ENCODE data around the gene LURAP1L.

The LURAP1L gene

DNA sequence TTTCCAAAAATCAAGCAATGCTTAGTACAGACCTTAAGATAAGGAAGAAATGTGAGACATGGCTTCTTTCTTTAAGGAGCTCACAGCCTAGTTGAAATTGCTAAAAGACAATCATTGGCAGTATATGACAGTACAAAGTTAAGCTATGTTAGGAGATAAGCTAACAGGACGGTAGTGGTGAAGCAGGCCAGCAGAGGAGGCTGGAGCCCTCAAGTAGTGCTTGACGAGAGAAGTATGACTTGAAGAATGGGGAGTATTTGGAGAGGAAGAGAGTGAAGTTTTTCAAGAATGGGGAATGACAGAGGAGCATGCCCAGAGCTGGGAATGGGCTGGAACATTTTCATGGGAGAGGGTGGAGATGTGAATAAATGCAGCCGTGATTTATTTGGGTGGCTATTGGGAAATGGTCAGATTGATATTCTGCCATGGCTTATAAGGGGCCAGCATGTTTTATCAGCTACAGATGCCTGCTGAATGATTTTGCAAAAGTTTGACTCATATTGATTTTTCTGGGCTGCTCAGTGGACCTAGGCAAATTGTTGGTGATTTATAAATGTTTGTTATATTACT, 43.7 kb downstream of the LURAP1L start:
- TF ChIP-seq, protein P1, sequence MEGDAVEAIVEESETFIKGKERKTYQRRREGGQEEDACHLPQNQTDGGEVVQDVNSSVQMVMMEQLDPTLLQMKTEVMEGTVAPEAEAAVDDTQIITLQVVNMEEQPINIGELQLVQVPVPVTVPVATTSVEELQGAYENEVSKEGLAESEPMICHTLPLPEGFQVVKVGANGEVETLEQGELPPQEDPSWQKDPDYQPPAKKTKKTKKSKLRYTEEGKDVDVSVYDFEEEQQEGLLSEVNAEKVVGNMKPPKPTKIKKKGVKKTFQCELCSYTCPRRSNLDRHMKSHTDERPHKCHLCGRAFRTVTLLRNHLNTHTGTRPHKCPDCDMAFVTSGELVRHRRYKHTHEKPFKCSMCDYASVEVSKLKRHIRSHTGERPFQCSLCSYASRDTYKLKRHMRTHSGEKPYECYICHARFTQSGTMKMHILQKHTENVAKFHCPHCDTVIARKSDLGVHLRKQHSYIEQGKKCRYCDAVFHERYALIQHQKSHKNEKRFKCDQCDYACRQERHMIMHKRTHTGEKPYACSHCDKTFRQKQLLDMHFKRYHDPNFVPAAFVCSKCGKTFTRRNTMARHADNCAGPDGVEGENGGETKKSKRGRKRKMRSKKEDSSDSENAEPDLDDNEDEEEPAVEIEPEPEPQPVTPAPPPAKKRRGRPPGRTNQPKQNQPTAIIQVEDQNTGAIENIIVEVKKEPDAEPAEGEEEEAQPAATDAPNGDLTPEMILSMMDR (IDR thresholded peaks at IDR 0.05; ENCODE audit: poor library complexity, severe bottlenecking): no peak
- peaks cover 43% of the 10 kb centered on the region for H3K4me1 ChIP-seq (ENCODE audit: insufficient read depth, poor library complexity, severe bottlenecking)
- ATAC-seq (ENCODE audit: low read depth): no peak

GRCh38 chr9:12819436-12820185, 44.8 kb downstream of the LURAP1L start:
- ATAC-seq (ENCODE audit: low read depth): no peak
- H3K4me3 ChIP-seq (ENCODE audit: severe bottlenecking): no peak overlapping the region
- H3K4me1 ChIP-seq (ENCODE audit: insufficient read depth, poor library complexity, severe bottlenecking): peaks cover 37% of the 10 kb centered on the region
- no peak overlapping the region for H3K27ac ChIP-seq (ENCODE audit: poor library complexity, severe bottlenecking)
- no peaks in the 10 kb centered on the region for H3K9me3 ChIP-seq (ENCODE audit: severe bottlenecking)
- H3K36me3 ChIP-seq (ENCODE audit: low read depth): no peaks in the 10 kb centered on the region
- TF ChIP-seq, protein P1 (IDR thresholded peaks at IDR 0.05; ENCODE audit: poor library complexity, severe bottlenecking): peak; percentile 32
- H3K27me3 ChIP-seq (ENCODE audit: insufficient read depth, poor library complexity, severe bottlenecking): no peaks in the 10 kb centered on the region
- no peak for DNase-seq (ENCODE audit: low spot score)

More for the DNA sequence above, 43.7 kb downstream of the LURAP1L start:
- DNase-seq (ENCODE audit: low spot score): no peak
- no peaks in the 10 kb centered on the region for H3K36me3 ChIP-seq (ENCODE audit: low read depth)
- H3K27me3 ChIP-seq (ENCODE audit: insufficient read depth, poor library complexity, severe bottlenecking): no peaks in the 10 kb centered on the region
- H3K27ac ChIP-seq (ENCODE audit: poor library complexity, severe bottlenecking): peak overlapping the region; percentile 95
- no peaks in the 10 kb centered on the region for H3K9me3 ChIP-seq (ENCODE audit: severe bottlenecking)
- no peak overlapping the region for H3K4me3 ChIP-seq (ENCODE audit: severe bottlenecking)

DNA sequence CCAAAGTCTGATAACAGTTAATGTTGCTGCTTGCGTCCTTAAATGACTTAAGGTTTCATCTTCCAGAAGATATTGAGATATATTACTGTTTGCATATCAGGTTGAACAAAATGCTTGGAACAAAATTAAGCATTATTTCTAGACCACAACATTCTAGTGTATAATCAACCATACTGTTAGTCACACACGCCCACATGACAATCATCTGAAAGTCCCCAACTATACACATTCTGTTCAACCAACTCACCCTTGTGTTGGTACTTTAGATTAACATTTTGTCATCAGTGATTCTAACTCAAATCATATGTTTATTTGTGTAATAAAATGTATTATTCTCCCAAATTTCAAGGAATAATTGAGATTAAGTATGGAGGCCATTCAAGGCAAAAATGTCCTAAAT, 47.3 kb downstream of the LURAP1L start:
- H3K27me3 ChIP-seq (ENCODE audit: insufficient read depth, poor library complexity, severe bottlenecking): no peaks in the 10 kb centered on the region
- DNase-seq (ENCODE audit: low spot score) (no peak), ATAC-seq (ENCODE audit: low read depth) (no peak)
- H3K27ac ChIP-seq (ENCODE audit: poor library complexity, severe bottlenecking): no peak overlapping the region
- H3K4me3 ChIP-seq (ENCODE audit: severe bottlenecking): no peak overlapping the region
- no peaks in the 10 kb centered on the region for H3K9me3 ChIP-seq (ENCODE audit: severe bottlenecking)
- TF ChIP-seq, protein P1 (IDR thresholded peaks at IDR 0.05; ENCODE audit: poor library complexity, severe bottlenecking): no peak
- no peaks in the 10 kb centered on the region for H3K36me3 ChIP-seq (ENCODE audit: low read depth)
- H3K4me1 ChIP-seq (ENCODE audit: insufficient read depth, poor library complexity, severe bottlenecking): peaks cover 15% of the 10 kb centered on the region

GRCh38 chr9:12826924-12827565, 52.2 kb downstream of the LURAP1L start:
- H3K36me3 ChIP-seq (ENCODE audit: low read depth): no peaks in the 10 kb centered on the region
- DNase-seq (ENCODE audit: low spot score): no peak
- no peak overlapping the region for H3K27ac ChIP-seq (ENCODE audit: poor library complexity, severe bottlenecking)

More at GRCh38 chr9:12826924-12827565, 52.2 kb downstream of the LURAP1L start:
- peaks cover 5% of the 10 kb centered on the region for H3K4me1 ChIP-seq (ENCODE audit: insufficient read depth, poor library complexity, severe bottlenecking)
- TF ChIP-seq, protein P1 (IDR thresholded peaks at IDR 0.05; ENCODE audit: poor library complexity, severe bottlenecking): no peak
- H3K4me3 ChIP-seq (ENCODE audit: severe bottlenecking): no peak overlapping the region
- no peaks in the 10 kb centered on the region for H3K9me3 ChIP-seq (ENCODE audit: severe bottlenecking)
- ATAC-seq (ENCODE audit: low read depth): no peak
- no peaks in the 10 kb centered on the region for H3K27me3 ChIP-seq (ENCODE audit: insufficient read depth, poor library complexity, severe bottlenecking)

All from RWPE2 (cell line).